PC-3 (cell line): ENCODE measurements around the gene GSTA5.
"Not testable (repeated sequence)": the region's sequence is repeated elsewhere in the genome, so short reads cannot be mapped to it uniquely, and the experiment has no call there.

Experiments used
- CTCF ChIP-seq: fragments of 300-600 bp; sonication (generic); conservative IDR thresholded peaks from 2 replicates; pipeline ENCODE4 v1.5.1; 2017; ENCODE audit warnings: antibody characterized with exemption, low read depth, mild to moderate bottlenecking, low read length
- EZH2 ChIP-seq: fragments of 300-600 bp; sonication (generic); IDR thresholded peaks from one replicate; pipeline ENCODE4 v1.6.1; 2017; ENCODE audit warnings: antibody characterized with exemption, mild to moderate bottlenecking, low read length; ENCODE audit not compliant: unreplicated experiment

- not testable (repeated sequence) for TF ChIP-seq CTCF, EZH2
These were observed 26.1 kb downstream of the GSTA5 start for GRCh38 chr6:52814545-52814944.
